Stomach (tissue), 4 donors: ENCODE measurements around the gene TSPAN17.

Source experiments
- CTCF ChIP-seq, 7 experiments: fragments of 450-650 bp in 4 of 7; fragments of 200-600 bp in 3 of 7; sonication (generic) in 3 of 7; IDR thresholded peaks; one replicate each; pipeline ENCODE4 v1.5.1; 2016 to 2019; ENCODE audit warnings: antibody characterized with exemption in 7 of 7, control low read depth in 2 of 7, mild to moderate bottlenecking in 1 of 7
- EP300 ChIP-seq: sonication (generic); formaldehyde crosslinking; IDR thresholded peaks from one replicate; pipeline ENCODE4 v1.6.1; 2017; ENCODE audit warnings: antibody characterized with exemption
- POLR2A ChIP-seq, 4 donors: fragments of 450-650 bp; IDR thresholded peaks; one replicate each; pipeline ENCODE4 v1.6.1; 2016; ENCODE audit warnings: antibody characterized with exemption in 4 of 4, control low read depth in 2 of 4, mild to moderate bottlenecking in 1 of 4, moderate library complexity in 1 of 4
- POLR2AphosphoS5 ChIP-seq, 3 donors: sonication (generic); formaldehyde crosslinking; IDR thresholded peaks; one replicate each; pipeline ENCODE4 v1.6.1; 2016; ENCODE audit warnings: antibody characterized with exemption in 3 of 3

- no peak for TF ChIP-seq POLR2A (IDR thresholded peaks at IDR 0.05)
- peak in 5 of 7 experiments; percentile 77 to 98 (median 94) for TF ChIP-seq CTCF (IDR thresholded peaks at IDR 0.05)
- no peak for TF ChIP-seq EP300
- TF ChIP-seq POLR2AphosphoS5 (IDR thresholded peaks at IDR 0.05) = no peak
Measured at GRCh38 chr5:176660860-176661641, 13.8 kb downstream of the TSPAN17 start.
